GM12873 (cell line): ENCODE measurements around the gene POLR3G.

Experiments
- CTCF ChIP-seq: IDR thresholded peaks from 2 replicates; pipeline ENCODE4 v1.5.1; 2012; ENCODE audit warnings: low read depth, mild to moderate bottlenecking, moderate library complexity, low read length, control low read depth; ENCODE audit not compliant: insufficient read depth; ENCODE audit errors: missing control alignments

The POLR3G gene

GRCh38 chr5:90472783-90473395 lies 1.8 kb upstream of the POLR3G start:
- TF ChIP-seq CTCF: no peak

GRCh38 chr5:90473396-90474234 lies 1.0 kb upstream of the POLR3G start:
- no peak for TF ChIP-seq CTCF

GRCh38 chr5:90475436-90475980 lies 844 bp downstream of the POLR3G start:
- no peak for TF ChIP-seq CTCF

- TF ChIP-seq CTCF: no peak
These were observed 1.7 kb downstream of the POLR3G start for GRCh38 chr5:90476391-90476790.

GRCh38 chr5:90477073-90477472 lies 2.4 kb downstream of the POLR3G start:
- no peak for TF ChIP-seq CTCF

GRCh38 chr5:90477621-90478215 lies 3.1 kb downstream of the POLR3G start:
- no peak for TF ChIP-seq CTCF

GRCh38 chr5:90479611-90480385 lies 5.1 kb downstream of the POLR3G start:
- no peak for TF ChIP-seq CTCF
